HUDEP-2 (cell line): Measurements from ENCODE around the gene OLFML2A.
"Not testable (repeated sequence)": the region's sequence is repeated elsewhere in the genome, so short reads cannot be mapped to it uniquely, and the experiment has no call there.

Experiments used
- DNase-seq, 76 experiments: peaks; one replicate each; lab custom pipeline; 2025; ENCODE audit not compliant: unreplicated experiment in 76 of 76; lab: John Stamatoyannopoulos, UW

Gene OLFML2A

DNA sequence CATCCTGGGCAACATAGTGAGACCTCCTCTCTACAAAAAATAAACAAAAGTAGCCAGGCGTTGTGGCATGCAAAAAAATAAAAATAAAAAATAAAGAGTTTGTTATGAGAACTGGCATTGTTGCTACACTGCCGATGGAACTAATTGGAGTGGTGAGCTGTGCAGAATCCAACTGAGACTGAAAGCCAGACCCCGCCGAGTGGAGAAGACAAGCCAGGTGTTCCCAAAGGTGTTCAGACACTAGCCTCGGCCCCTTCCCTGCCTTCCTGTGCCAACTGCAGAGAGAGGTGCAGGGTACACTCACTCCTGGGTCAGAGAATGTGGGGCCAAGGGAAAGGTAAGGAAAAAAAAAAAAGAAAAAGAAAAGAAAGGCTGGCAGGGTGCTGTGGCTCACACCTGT is 38.7 kb downstream of the OLFML2A start:
- no peak for DNase-seq

DNA sequence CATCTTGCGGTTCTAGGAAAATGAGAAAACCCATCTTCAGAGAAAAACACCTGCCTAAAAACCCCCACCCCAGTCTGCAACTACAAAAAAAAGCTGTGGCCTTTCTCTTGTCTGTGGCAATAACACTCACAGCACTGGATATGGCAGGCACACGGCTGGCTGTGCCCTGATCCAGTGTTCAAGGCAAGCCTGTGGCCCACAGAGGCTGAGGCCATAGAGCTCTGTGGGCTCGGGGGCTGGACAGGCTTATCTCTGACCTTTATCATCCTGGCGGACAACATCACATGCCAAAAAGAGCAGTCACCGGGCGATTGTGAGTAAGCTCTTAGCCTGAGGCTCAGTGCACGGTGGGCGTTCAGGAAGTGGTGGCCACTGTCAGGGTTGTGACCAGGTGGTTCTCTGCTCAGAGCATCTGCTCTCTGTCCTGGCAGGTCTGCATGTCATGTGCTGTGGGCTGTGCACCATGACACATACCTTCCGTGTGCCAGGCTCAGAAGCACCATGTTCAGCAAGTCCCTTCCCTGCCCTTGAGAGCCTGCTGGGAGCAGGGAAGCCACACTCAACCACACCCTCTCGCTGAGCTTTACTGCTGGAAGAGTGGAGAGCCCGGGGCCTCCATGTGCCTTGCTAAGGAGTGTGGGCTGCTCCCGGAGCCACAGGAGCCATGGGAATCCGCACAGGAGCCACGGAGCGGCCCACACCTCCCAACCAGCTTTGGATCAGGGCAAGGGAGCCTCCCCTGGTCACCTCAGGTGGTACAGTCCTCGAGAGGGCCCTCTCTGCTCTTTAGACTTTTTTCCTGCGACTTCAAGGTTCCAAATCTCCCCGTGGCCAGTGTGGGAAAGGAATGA is 41.7 kb downstream of the OLFML2A start:
- DNase-seq = peak in 10 of 76 experiments; percentile 5 to 45 (median 14)

DNA sequence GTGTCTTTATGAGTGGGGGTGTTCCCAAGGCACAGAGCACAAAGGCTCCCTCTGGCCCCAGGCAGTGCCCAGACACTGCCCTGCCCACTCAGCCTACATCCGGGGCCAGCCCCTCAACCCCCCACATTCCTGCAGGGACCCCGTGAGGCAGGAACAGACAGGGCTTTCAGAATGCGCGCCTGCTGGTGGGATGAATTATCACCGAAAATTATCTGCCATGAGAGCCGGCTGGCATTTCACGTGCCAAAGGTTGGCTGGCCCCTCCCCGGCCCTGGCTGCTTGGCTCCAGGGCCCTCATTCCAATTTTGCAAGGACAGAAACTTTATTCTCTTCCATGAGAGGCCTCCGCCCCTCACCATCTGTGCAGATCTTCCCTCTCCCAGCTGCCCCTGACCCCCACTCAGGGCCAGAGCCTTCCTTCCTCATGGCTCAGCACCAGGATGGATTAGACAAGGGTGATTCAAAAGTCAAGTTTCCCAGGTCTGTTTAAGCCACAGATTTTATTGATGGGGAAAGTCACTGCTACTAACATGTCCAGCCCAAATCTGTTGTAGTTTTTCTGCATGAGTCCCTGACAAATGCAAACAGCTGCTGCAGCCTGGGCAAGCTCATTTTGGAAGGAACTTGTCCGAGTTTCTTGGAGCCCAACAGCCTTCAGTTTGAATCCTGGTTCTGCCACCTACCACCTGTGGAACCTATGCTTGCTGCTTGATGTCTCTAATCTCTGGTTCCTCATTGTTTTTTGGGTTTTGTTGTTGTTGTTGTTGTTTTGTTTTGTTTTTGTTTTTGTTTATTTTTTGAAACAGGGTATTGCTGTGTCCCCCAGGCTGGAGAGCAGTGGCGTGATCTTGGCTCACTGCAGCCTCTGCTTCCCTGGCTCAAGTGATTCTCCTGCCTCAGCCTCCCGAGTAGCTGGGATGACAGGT is 44.0 kb downstream of the OLFML2A start:
- no peak for DNase-seq

DNA sequence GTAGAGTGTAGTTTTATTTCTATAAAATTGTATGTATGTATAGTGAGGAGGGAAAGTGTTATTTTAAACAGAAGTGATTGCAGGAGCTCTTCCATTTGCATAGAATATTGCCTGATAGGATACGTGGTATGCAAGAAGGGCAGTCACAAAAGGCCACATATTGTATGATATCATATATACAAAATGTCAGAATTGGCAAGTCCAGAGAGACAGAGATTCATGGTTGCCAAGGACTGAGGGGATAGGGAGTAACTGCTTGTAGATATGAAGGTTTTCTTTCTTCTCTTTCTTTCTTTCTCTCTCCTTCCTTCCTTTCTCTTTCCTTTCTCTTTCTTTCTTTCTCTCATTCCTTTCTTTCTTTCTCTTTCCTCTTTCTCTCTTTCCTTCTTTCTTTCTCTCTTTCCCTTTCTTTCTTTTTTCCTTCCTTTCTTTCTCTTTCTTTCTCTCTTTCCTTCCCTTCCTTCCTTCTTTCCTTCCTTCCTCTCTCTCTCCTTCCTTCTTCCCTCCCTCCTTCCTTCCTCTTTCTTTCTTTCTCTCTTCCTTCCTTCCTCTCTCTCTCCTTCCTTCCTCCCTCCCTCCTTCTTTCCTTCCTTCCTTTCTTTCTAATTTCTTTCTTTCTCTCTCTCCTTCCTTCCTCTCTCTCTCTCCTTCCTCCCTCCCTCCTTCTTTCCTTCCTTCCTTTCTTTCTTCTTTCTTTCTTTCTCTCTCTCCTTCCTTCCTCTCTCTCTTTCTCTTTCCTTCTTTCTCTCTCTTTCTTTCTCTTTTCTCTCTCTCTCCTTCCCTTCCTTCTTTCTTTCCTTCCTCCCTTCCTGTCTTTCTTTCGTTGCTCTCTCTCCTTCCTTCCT is 51.8 kb downstream of the OLFML2A start:
- no peak for DNase-seq

DNA sequence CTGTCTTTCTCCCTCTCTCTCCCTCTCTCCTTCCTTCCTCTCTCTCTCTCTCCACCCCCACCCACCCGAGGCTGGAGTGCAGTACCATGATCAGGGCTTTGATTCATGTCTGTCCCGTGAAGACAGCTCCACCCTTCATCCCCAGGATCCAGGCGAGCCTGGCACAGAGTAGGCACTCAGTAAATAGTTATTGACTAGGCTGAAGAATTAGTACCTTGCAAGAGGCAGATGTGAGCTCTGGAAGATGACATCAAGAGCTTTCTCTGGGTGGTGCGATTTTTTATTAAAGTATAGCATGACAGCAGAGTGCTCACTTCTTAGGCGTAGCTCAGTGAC is 52.4 kb downstream of the OLFML2A start:
- DNase-seq = no peak

DNA sequence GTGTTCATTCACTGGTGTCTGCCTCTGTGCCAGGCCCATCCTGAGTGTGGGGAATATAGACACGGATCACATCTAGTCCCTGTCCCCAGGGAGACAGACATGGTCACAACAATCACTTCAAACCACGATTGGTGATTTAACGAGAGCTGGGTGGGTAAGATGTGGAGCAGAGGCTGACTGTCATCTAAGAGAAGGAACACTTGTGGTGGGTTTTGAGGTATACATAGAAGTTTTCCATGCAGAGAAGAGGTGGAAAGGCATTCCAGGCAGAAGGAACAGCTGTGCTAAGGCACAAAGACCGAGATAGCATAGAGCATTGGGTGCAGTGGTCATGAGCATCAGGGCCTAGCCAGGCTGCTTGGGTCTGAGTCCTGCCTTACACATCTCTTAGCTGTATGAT is 53.7 kb downstream of the OLFML2A start:
- no peak for DNase-seq

DNA sequence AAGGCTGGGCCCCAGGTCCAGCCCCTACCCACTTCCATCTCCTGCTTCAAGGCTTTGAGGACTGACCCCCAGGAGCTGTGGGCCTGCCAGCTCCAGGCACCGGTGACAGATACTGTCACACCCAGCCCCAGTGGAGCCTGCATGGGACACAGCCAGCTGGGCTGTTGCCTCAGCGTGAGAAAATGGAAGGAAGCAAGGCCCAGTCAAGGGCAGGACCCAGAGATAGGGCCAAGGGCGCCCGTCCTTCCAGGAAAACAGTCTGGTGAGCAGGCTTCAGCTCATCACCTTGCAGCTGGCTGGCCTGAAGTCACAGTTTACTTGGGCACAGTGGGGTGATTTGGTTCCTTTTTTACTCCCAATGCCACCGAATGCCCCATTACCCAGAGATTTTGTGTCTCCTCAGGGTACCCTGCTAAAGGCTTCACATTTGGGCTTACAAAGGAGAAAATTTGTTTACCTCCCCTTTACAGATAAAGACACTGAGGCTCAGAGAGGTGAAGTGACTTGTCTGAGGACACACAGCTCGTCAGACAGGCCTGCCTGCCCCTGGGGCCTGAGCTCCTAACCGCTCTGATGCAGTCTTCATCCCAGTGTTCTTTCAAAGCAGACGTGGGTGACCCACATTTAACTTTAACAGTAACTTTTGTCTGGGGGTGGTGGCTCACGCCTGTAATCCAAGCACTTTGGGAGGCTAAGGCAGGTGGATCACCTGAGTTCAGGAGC is 54.9 kb downstream of the OLFML2A start:
- DNase-seq = peak in 8 of 76 experiments; percentile 7 to 47 (median 18)

DNA sequence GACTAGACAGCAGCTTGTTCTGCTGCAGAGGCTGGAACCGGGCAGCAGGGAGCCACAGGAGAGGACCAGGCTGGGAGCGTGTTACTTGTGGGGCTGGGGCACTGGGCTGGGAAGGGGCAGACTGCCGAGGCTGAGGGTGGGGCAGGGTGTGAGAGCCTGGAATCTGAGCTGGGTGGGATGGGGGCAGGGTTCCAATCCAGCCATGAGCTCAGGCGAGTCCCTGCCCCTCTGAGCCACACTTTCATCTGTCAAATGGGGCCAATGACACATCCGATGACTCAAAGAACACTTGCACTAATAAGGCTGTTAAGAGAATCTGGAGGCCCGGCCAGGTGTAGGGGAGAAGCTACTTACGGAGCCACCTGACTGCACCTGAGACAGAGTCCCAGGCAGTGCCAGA is 57.7 kb downstream of the OLFML2A start:
- no peak for DNase-seq

DNA sequence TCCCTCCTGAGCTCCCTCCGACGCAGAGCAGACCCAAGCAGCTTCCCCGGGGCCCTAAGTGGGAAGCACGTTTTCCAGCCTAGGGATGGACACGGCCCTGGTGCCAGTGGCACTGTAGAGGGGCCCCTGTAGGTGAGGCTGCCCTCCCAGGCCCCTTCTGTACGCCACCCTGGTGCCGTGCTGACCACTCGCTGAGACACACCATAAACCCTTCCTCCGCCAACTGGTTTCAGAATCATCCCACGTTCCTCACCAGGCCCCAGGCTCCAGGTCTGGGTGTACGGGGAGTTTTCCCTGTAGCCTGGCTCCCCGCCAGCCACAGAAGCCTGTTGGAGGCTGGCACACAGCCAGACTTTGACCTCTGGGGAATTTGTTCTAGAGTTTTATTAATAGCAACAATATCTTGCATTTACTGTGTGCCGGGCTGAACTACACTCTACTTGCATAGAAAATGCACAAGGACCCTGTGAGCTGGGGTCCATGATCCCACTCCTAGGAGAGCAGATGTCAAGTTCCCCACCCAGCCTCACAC is 58.2 kb downstream of the OLFML2A start:
- DNase-seq = no peak

DNA sequence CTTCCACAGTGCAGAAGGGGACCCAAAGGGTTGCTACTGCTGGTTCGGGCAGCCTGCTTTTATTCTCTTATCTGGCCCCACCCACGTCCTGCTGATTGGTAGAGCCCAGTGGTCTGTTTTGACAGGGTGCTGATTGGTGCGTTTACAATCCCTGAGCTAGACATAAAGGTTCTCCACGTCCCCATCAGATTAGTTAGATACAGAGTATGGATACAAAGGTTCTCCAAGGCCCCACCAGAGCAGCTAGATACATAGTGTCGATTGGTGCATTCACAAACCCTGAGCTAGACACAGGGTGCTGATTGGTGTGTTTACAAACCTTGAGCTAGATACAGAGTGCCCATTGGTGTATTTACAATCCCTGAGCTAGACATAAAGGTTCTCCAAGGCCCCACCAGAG is 61.2 kb downstream of the OLFML2A start:
- not testable (repeated sequence) for DNase-seq

DNA sequence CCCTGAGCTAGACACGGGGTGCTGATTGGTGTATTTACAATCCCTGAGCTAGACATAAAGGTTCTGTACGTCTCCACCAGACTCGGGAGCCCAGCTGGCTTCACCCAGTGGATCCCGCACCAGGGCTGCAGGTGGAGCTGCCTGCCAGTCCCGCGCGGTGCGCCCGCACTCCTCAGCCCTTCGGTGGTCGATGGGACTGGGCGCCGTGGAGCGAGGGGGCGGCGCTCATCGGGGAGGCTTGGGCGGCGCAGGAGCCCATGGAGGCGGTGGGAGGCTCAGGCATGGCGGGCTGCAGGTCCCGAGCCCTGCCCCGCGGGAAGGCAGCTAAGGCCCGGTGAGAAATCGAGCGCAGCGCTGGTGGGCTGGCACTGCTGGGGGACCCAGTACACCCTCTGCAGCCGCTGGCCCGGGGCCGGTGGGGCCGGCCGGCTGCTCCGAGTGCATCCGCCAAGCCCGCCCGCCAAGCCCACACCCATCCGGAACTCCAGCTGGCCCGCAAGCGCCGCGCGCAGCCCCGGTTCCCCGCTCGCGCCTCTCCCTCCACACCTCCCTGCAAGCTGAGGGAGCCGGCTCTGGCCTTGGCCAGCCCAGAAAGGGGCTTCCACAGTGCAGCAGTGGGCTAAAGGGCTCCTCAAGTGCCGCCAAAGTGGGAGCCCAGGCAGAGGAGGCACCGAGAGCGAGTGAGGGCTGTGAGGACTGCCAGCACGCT is 61.8 kb downstream of the OLFML2A start:
- DNase-seq = not testable (repeated sequence)

DNA sequence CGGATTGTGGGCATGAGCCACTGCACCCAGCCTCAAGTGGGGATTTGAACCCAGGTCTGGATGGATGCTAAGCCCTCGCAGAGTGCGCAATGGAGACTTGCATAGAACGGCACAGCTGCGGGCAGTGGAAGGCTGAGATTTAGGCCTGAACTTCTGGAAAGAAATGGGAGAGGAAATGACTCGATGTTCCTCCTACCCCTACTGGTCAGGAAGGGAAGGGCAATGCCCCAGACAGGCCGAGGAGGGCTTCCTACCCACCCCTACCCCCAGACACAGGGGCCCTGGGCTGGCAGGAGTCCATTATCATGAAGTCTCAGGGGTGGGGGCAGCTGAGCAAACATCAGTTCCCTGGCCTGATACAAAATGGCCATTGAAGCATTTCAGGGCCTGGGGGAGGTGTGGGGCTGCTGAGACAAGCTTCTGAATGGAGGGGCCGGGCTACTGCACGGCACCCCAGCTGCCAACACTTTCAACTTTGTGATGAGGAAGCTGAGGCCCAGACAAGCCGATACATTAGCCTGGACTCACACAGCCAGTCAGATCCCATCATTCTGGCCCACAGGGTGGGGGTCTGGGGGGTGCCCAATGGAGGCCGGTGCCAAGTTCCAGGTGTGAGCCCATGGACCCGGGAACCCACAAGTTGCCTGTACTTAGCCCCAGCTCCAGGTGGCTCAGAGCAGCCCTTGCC is 62.8 kb downstream of the OLFML2A start:
- DNase-seq = no peak

DNA sequence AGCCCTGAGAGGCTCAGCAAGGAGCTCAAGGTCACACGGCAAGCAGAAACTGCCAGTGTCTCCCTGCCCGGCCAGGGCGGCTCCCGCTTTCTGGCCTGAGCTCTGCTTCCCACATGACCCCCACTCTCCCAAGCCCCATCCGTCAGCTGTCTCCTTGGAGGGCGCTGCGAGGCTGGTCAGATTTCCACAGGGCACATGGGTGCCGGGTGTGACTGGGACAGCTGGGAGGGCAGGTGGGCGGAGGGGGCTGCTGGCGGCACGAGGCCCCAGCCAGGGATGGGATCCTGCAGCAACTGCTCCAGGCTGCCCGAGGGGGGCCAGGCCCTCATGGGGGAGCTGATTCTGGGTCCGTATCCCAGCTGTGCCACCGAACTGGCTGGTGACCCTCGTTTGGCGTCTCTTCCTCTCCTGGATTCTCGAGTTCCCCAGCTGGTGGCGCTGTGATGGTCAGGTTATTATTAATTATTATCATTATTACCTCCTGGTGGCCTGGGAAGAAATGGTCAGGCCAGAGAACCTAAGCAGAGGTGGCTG is 63.4 kb downstream of the OLFML2A start:
- DNase-seq = peak in 3 of 76 experiments; percentile 21 to 36 (median 25)

DNA sequence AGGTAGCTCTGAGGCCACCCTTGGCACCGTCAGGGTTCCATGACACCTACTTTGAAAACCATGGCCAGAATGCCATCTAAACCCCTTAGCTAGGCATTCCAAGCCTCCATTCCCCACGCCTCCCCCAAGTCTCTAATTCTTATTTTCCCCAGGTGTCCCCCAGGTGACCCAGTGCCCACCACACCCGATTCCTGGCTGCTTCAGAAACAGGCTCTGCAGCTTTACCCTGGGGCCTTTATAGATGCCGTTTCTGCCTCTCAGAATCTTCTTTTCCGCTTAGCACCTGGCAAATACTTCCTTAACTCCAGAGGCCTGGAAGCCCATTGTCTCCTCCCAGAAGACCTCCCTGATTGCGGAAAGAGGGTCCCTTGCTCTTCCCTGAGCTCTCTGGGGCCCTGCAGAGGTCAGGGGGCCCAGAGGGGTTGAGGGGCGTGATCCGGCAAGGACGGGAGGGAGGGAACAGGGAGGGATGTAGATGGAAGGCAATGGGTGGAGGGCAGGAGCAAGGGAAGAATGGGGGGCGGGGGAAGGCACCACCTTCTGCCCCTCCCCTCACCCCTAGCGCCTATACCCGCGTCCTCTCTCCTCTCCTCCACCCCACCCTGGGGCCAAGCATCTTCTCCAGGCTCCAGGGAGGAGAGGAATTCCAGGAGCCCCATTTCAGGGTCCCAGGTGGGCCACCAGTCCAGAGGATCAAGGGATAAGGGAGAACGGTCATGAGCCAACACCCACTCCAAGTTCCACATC is 64.3 kb downstream of the OLFML2A start:
- no peak for DNase-seq

DNA sequence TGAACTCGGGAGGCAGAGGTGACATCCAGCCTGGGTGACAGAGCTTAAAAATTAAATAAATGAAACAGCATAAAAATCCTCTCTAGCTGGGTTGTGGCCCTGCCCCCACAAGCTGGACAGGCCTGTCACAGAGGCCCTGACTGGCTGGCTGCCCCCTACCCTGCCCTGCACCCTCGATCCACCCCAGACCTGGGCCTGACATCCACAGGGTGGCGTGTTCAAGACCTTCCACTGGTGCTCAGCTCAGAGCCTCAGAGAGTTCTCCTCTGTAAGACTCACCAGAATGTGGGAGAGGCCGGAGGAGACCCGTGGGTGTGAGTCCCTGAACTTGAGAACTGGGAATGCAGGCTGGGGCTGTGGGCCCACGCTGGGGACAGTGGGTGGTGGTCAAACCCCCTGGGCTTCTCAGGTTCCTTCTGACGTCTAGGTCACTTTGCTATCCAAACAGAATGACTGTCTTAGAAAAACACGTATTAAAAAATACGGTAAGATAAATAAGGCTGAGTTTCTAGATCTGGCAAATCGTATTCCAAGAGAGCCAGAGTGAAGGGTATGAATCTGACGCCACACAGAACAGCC is 66.6 kb downstream of the OLFML2A start:
- no peak for DNase-seq

DNA sequence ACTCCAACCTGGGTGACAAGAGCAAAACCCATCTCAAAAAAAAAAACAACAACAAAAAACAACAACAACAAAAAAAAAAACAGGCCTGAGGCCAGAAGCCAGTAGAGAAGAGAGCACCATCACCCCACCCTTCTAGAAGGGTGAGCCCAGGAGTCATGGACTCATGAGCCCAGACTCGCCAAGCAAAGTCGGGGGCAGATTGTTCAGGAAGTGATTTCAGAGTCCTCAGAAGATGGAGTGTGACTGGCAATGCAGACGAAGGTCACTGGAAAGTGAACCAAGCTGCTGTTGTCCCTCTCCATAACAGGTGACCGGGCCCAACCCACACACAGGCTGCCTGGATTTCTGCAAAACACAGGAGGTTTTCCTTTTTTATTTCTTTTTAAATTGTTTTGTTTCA is 67.4 kb downstream of the OLFML2A start:
- no peak for DNase-seq

DNA sequence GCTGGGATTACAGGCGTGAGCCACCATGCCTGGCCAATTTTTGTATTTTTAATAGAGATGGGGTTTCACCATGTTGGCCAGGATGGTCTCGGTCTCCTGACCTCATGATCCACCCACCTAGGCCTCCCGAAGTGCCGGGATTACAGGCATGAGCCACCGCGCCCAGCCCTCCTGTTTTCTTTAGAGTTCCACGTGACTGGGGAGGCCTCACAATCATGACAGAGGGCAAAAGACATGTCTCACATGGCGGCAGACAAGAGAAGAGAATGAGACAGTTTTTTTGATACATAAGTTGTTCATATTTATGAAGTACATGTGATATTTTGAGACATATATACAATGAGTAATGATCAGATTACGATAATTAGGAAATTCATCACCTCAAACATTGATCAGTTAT is 69.5 kb downstream of the OLFML2A start:
- not testable (repeated sequence) for DNase-seq
